GM12878 (cell line): ENCODE data around the gene MTRF1. TPM values are rescaled to one million over a fixed set of nuclear protein-coding genes. Genes with fewer than 3 reads are reported as not detected.

ENCODE experiments used
- ATAC-seq: fragments of 200-7000 bp; cut with Tn5 transposase; 3 replicates; pipeline ENCODE4 v1.9.1; 2020; ENCODE audit warnings: mild to moderate bottlenecking, moderate library complexity
- BruUV-seq: library from RNA; stranded (reverse); fragments of 400-500 nt; replicated peaks from 2 replicates; lab custom pipeline; 2021; lab: Mats Ljungman, UMichigan
- CTCF ChIA-PET: fragments of 300-600 bp; sonication (Branson Sonifier 250); formaldehyde crosslinking; extraction: SDS; loops from one replicate; lab custom pipeline; 2021; ENCODE audit warnings: inconsistent platforms; lab: Yijun Ruan, JAX
- POLR2A ChIA-PET: fragments of 350-600 bp; formaldehyde crosslinking; extraction: SDS; loops from one replicate; lab custom pipeline; 2021; ENCODE audit warnings: inconsistent platforms; lab: Charles Lee
- RAD21 ChIA-PET: fragments of 300-600 bp; sonication (Branson Sonifier 250); formaldehyde crosslinking; loops from one replicate; lab custom pipeline; 2023; ENCODE audit warnings: antibody characterized with exemption; ENCODE audit not compliant: unreplicated experiment; lab: Charles Lee
- SMC1A ChIA-PET: fragments of 300-600 bp; sonication (Branson Sonifier 250); formaldehyde crosslinking; loops from one replicate; lab custom pipeline; 2023; ENCODE audit not compliant: unreplicated experiment, uncharacterized antibody; lab: Charles Lee
- DNase-seq: peaks from one replicate; pipeline ENCODE4 v3.0.0-alpha.2; 2011; ENCODE audit warnings: low read depth, low spot score
- FAIRE-seq: peaks from 3 replicates; lab custom pipeline; 2011; peaks lifted over from hg19 to GRCh38; lab: Jason Lieb, UNC
- H2AFZ ChIP-seq: 2 replicates; pipeline ENCODE4 v1.6.0; 2011; ENCODE audit warnings: low read depth, low read length, control low read depth; ENCODE audit not compliant: control insufficient read depth
- H3K27ac ChIP-seq: 2 replicates; pipeline ENCODE4 v1.5.1; 2011; ENCODE audit warnings: control low read depth; ENCODE audit not compliant: control insufficient read depth, insufficient read depth
- H3K27me3 ChIP-seq, 2 experiments: replicated peaks in 1 of 2; 2 replicates each; pipeline versions ENCODE4 v1.6.0 to v1.6.1; 2011; ENCODE audit warnings: low read length in 1 of 2; ENCODE audit not compliant: control insufficient read depth in 2 of 2, insufficient read depth in 2 of 2
- H3K36me3 ChIP-seq, 2 experiments: 2 replicates each; pipeline ENCODE4 v1.5.1; 2011; ENCODE audit warnings: low read length in 1 of 2; ENCODE audit not compliant: control insufficient read depth in 2 of 2, insufficient read depth in 2 of 2
- H3K4me1 ChIP-seq: 2 replicates; pipeline ENCODE4 v1.6.1; 2011; ENCODE audit warnings: mild to moderate bottlenecking, low read length, moderate library complexity, mixed read lengths; ENCODE audit not compliant: control insufficient read depth, insufficient read depth
- H3K4me2 ChIP-seq: 2 replicates; pipeline ENCODE4 v1.6.0; 2011; ENCODE audit warnings: control low read depth; ENCODE audit not compliant: control insufficient read depth, insufficient read depth
- H3K4me3 ChIP-seq: fragments of 200-600 bp; sonication (generic); 2 replicates; pipeline ENCODE4 v1.5.1; 2016
- H3K79me2 ChIP-seq: 2 replicates; pipeline ENCODE4 v1.6.0; 2011; ENCODE audit warnings: low read length; ENCODE audit not compliant: control insufficient read depth, insufficient read depth
- H3K9ac ChIP-seq: 2 replicates; pipeline ENCODE4 v1.8.0; 2011; ENCODE audit warnings: low read length, control low read depth, mixed read lengths; ENCODE audit not compliant: control insufficient read depth, insufficient read depth
- H3K9me3 ChIP-seq: replicated peaks from 3 replicates; pipeline ENCODE4 v1.5.1; 2011; ENCODE audit warnings: mild to moderate bottlenecking, low read length; ENCODE audit not compliant: control insufficient read depth, insufficient read depth
- H4K20me1 ChIP-seq: 2 replicates; pipeline ENCODE4 v1.6.0; 2011; ENCODE audit not compliant: control insufficient read depth, insufficient read depth
- CHD1 ChIP-seq: IDR thresholded peaks from 2 replicates; pipeline ENCODE4 v1.6.1; 2012; ENCODE audit warnings: low read depth, low read length, improper control_type of control experiment
- FOXM1 ChIP-seq: IDR thresholded peaks from 2 replicates; pipeline ENCODE4 v1.6.1; 2012; ENCODE audit warnings: low read depth, mild to moderate bottlenecking, inconsistent platforms, low read length, moderate library complexity
- HCFC1 ChIP-seq: fragments of 150-350 bp; IDR thresholded peaks from 2 replicates; pipeline ENCODE4 v1.6.1; 2014; ENCODE audit warnings: low read length
- IRF3 ChIP-seq: fragments of 450-650 bp; IDR thresholded peaks from 2 replicates; pipeline ENCODE4 v1.6.1; 2014; ENCODE audit warnings: mild to moderate bottlenecking
- SREBF1 ChIP-seq: IDR thresholded peaks from 2 replicates; pipeline ENCODE4 v1.6.1; 2012; ENCODE audit warnings: mild to moderate bottlenecking, low read length
- SRF ChIP-seq, 2 experiments: IDR thresholded peaks; 2 replicates each; pipeline ENCODE4 v1.6.1; 2011; ENCODE audit warnings: low read depth in 2 of 2, low read length in 2 of 2, mild to moderate bottlenecking in 1 of 2, moderate library complexity in 1 of 2
- TBL1XR1 ChIP-seq: IDR thresholded peaks from 2 replicates; pipeline ENCODE4 v1.6.1; 2012; ENCODE audit warnings: low read depth, low read length, improper control_type of control experiment
- ZNF274 ChIP-seq: IDR thresholded peaks from one replicate; pipeline ENCODE4 v1.8.0; 2011; ENCODE audit not compliant: insufficient read length, insufficient read depth
- ZNF622 ChIP-seq: fragments of 450-650 bp; IDR thresholded peaks from 2 replicates; pipeline ENCODE4 v1.6.1; 2017; ENCODE audit warnings: mild to moderate bottlenecking, inconsistent platforms
- WGBS: methylation state at CpG from one replicate; pipeline ENCODE4 v1.1.6; 2016; ENCODE audit warnings: low lambda C conversion rate; ENCODE audit not compliant: insufficient replicate concordance, insufficient coverage; ENCODE audit errors: missing lambda C conversion rate; 5-methylcytosine and 5-hydroxymethylcytosine counted together
- in situ Hi-C: fragments of 300-500 bp; cut with MboI; formaldehyde crosslinking; loops from 9 replicates; pipeline ENCODE4 v1.14.3; 2018; ENCODE audit warnings: mixed read lengths
- intact Hi-C: fragments of 100-400 bp; cut with micrococcal nuclease; formaldehyde crosslinking; loops from one replicate; pipeline ENCODE4 v1.14.2; 2022; ENCODE audit not compliant: unreplicated experiment
- polyA plus RNA-seq, 11 experiments: library from polyadenylated mRNA; depleted of rRNA in 4 of 11; unstranded in 6 of 11; stranded (reverse) in 5 of 11; fragments of >200 nt; fragmentation: Nextera tagmentation in 4 of 11; fragmentation: Illumina TruSeq in 1 of 11; extraction: Ambion mirVana in 4 of 11; extraction: Trizol in 1 of 11; gene quantifications; 1 replicate in 1 of 11; 2 replicates in 10 of 11; pipeline versions ENCODE4 v1.2.1 to v1.2.3, GENCODE V29; 2011 to 2016; ENCODE audit warnings: inconsistent platforms in 2 of 11, missing spikeins in 2 of 11, low read depth in 1 of 11
- total RNA-seq, 4 experiments: library from RNA; depleted of rRNA in 3 of 4; stranded (reverse); fragments of >200 nt in 3 of 4; fragmentation: Illumina TruSeq in 1 of 4; extraction: Trizol in 1 of 4; gene quantifications; 2 replicates each; pipeline versions ENCODE4 v1.2.1 to v1.2.3, GENCODE V29; 2013 to 2021
- TF ChIP-seq, protein P1 (sequence below): fragments of 450-650 bp; IDR thresholded peaks from 2 replicates; pipeline ENCODE4 v1.6.1; 2017; ENCODE audit warnings: low read depth, mild to moderate bottlenecking, moderate library complexity

The MTRF1 gene
- total and polyA plus RNA-seq, 10 of the 15 experiments (the other 5 are each of a cell fraction or from before 2014, with no cell fraction given): 12.1 to 33.7 (median 20.6) TPM

- POLR2A ChIA-PET: no interaction called here
- H3K27me3 ChIP-seq: no peaks in the 10 kb centered on the region
- DNase-seq: no peak
- H3K9ac ChIP-seq: no peak overlapping the region
- no peak for FAIRE-seq
- in situ Hi-C loops: no loop called here
- CTCF ChIA-PET: interaction anchor here (0.7 kb wide), 1 partner anchor 17 kb away, joined by 3 read pairs; no protein-coding TSS in a partner anchor
- BruUV-seq: no TSS peak
- H3K9me3 ChIP-seq: no peaks in the 10 kb centered on the region
- H3K4me2 ChIP-seq: no peak overlapping the region
- no peak overlapping the region for H2AFZ ChIP-seq
- no peaks in the 10 kb centered on the region for H3K79me2 ChIP-seq
- 92% methylated on average over 1 of the region's 1 CpG for WGBS
- TF ChIP-seq SREBF1 (no peak), SRF (IDR thresholded peaks at IDR 0.05; ENCODE audit: low read depth in 2 of 2, low read length in 2 of 2) (no peak), TBL1XR1 (no peak), HCFC1 (no peak), FOXM1 (no peak)
- TF ChIP-seq, protein P1, sequence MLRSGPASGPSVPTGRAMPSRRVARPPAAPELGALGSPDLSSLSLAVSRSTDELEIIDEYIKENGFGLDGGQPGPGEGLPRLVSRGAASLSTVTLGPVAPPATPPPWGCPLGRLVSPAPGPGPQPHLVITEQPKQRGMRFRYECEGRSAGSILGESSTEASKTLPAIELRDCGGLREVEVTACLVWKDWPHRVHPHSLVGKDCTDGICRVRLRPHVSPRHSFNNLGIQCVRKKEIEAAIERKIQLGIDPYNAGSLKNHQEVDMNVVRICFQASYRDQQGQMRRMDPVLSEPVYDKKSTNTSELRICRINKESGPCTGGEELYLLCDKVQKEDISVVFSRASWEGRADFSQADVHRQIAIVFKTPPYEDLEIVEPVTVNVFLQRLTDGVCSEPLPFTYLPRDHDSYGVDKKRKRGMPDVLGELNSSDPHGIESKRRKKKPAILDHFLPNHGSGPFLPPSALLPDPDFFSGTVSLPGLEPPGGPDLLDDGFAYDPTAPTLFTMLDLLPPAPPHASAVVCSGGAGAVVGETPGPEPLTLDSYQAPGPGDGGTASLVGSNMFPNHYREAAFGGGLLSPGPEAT: no peak
- TF ChIP-seq, all 136 proteins: peak for 0
- Histone ChIP-seq H3K4me1 (no peaks in the 10 kb centered on the region), H3K27ac (no peak overlapping the region), H4K20me1 (no peaks in the 10 kb centered on the region), H3K36me3 (no peaks in the 10 kb centered on the region), H3K4me3 (no peak overlapping the region)
- intact Hi-C loops: no loop called here
- no peak for ATAC-seq
- ChIA-PET RAD21 (no interaction called here), SMC1A (no interaction called here)
These were observed 32.6 kb upstream of the MTRF1 start for GRCh38 chr13:41295973-41296372.

DNA sequence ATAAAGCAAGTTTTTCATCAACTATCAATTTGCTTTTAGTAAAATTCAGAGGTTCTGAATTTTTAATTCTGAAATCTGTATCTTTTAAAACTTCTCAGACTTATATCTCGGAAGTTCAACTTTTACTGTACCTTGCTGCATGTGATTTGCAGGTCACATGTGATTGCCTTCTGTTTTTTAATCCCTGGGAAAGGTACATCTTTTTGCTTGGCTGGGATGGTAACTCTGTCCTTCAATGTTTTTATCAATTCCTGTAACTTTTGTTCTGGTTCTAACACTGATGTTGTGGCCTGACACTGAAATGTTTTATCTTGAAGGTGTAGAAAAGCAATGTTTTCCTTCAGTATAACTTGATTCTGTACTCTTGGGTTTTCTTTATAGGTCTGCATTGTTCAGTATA is 31.5 kb upstream of the MTRF1 start:
- Histone ChIP-seq H4K20me1 (no peaks in the 10 kb centered on the region), H3K79me2 (no peaks in the 10 kb centered on the region), H3K9me3 (no peaks in the 10 kb centered on the region), H3K4me2 (no peak overlapping the region), H3K4me1 (no peaks in the 10 kb centered on the region), H2AFZ (no peak overlapping the region), H3K4me3 (no peak overlapping the region), H3K27ac (no peak overlapping the region), H3K27me3 (no peaks in the 10 kb centered on the region), H3K9ac (no peak overlapping the region), H3K36me3 (no peaks in the 10 kb centered on the region)
- POLR2A ChIA-PET: no interaction called here
- no peak for ATAC-seq
- peak; percentile 13 for FAIRE-seq
- SMC1A ChIA-PET: interaction anchor here (0.7 kb wide), 1 partner anchor 373 kb away, joined by 3 read pairs; no protein-coding TSS in a partner anchor
- in situ Hi-C loops (no loop called here), intact Hi-C loops (no loop called here)
- RAD21 ChIA-PET: no interaction called here
- TF ChIP-seq IRF3 (no peak), CHD1 (no peak), ZNF622 (no peak), HCFC1 (no peak), ZNF274 (no peak), SREBF1 (no peak)
- BruUV-seq: no TSS peak
- CTCF ChIA-PET: no interaction called here
- no peak for DNase-seq
- 0% methylated on average over 1 of the region's 1 CpG for WGBS
